H1 (cell line): ENCODE measurements around the gene RNASEH2A.

Experiments
- ASH2L ChIP-seq: fragments of 200-600, 300-600 bp; sonication (generic); IDR thresholded peaks from one replicate; pipeline ENCODE4 v1.7.1; 2017; ENCODE audit warnings: low read length
- ATF3 ChIP-seq: IDR thresholded peaks from 2 replicates; pipeline ENCODE4 v1.6.1; 2011; ENCODE audit warnings: low read depth, mild to moderate bottlenecking, low read length; ENCODE audit not compliant: insufficient read depth
- BACH1 ChIP-seq: IDR thresholded peaks from 2 replicates; pipeline ENCODE4 v1.6.1; 2012; ENCODE audit warnings: low read length, improper control_type of control experiment
- BCL11A ChIP-seq, 2 experiments: IDR thresholded peaks; one replicate each; pipeline ENCODE4 v1.6.1; 2011; ENCODE audit warnings: low read depth in 2 of 2, low read length in 2 of 2, mild to moderate bottlenecking in 2 of 2
- CTCF ChIP-seq, 3 experiments: IDR thresholded peaks; 1 replicate in 2 of 3; 2 replicates in 1 of 3; pipeline versions ENCODE4 v1.5.1 to v1.6.1; 2011; ENCODE audit warnings: low read length in 3 of 3, mild to moderate bottlenecking in 3 of 3, inconsistent platforms in 2 of 3, low read depth in 1 of 3, moderate library complexity in 1 of 3; ENCODE audit not compliant: insufficient read depth in 1 of 3; ENCODE audit errors: control extremely low read depth in 1 of 3
- EZH2 ChIP-seq: fragments of 200-600 bp; sonication (generic); IDR thresholded peaks from 2 replicates; pipeline ENCODE4 v1.7.1; 2012; ENCODE audit warnings: low read depth, mild to moderate bottlenecking, moderate library complexity, low read length, inconsistent platforms; ENCODE audit not compliant: severe bottlenecking
- JUN ChIP-seq: IDR thresholded peaks from 2 replicates; pipeline ENCODE4 v1.6.1; 2011; ENCODE audit warnings: low read depth, mild to moderate bottlenecking, improper control_type of control experiment, low read length
- POLR2AphosphoS5 ChIP-seq: IDR thresholded peaks from 2 replicates; pipeline ENCODE4 v1.6.1; 2011; ENCODE audit warnings: low read depth, low read length
- SP2 ChIP-seq: IDR thresholded peaks from 2 replicates; pipeline ENCODE4 v1.6.1; 2012; ENCODE audit warnings: mild to moderate bottlenecking, low read length, inconsistent platforms
- SUZ12 ChIP-seq: fragments of 200-600 bp; sonication (generic); IDR thresholded peaks from 2 replicates; pipeline ENCODE4 v1.6.1; 2012; ENCODE audit warnings: mild to moderate bottlenecking, inconsistent platforms, low read length, moderate library complexity, mixed read lengths

GRCh38 chr19:12833418-12833737 is 27.0 kb downstream of the RNASEH2A start:
- TF ChIP-seq SP2 (no peak), ASH2L (no peak), POLR2AphosphoS5 (no peak), CTCF (IDR thresholded peaks at IDR 0.05; ENCODE audit: control extremely low read depth in 1 of 3, insufficient read depth in 1 of 3, low read depth in 1 of 3, low read length in 3 of 3) (no peak), BACH1 (no peak), EZH2 (no peak), BCL11A (IDR thresholded peaks at IDR 0.05; ENCODE audit: low read depth in 2 of 2, low read length in 2 of 2) (no peak), ATF3 (no peak), SUZ12 (no peak), JUN (no peak)
